HCT116 (cell line): ENCODE data around the gene SCFD2. TPM values are rescaled to one million over a fixed set of nuclear protein-coding genes. Genes with fewer than 3 reads are reported as not detected.

ENCODE experiments used
- ATAC-seq: fragments of 200-7000 bp; cut with Tn5 transposase; 2 replicates; pipeline ENCODE4 v1.9.1; 2020; ENCODE audit warnings: mild to moderate bottlenecking, moderate library complexity
- BruUV-seq: library from RNA; stranded (reverse); fragments of 400-500 nt; replicated peaks from 2 replicates; lab custom pipeline; 2021; lab: Mats Ljungman, UMichigan
- CTCF ChIA-PET: fragments of 300-600 bp; sonication (Branson Sonifier 250); formaldehyde crosslinking; loops from one replicate; lab custom pipeline; 2021; ENCODE audit warnings: antibody characterized with exemption; lab: Charles Lee
- POLR2A ChIA-PET: fragments of 300-600, 350-600 bp; sonication (Branson Sonifier 250); formaldehyde crosslinking; loops from one replicate; lab custom pipeline; 2021; ENCODE audit warnings: antibody characterized with exemption; lab: Charles Lee
- RAD21 ChIA-PET, 2 experiments: fragments of 300-600 bp; sonication (Branson Sonifier 250); formaldehyde crosslinking; loops; one replicate each; lab custom pipeline; 2023; ENCODE audit warnings: low total read pairs in 2 of 2; ENCODE audit not compliant: uncharacterized antibody in 2 of 2, unreplicated experiment in 2 of 2, low non-redundant PET in 1 of 2; lab: Charles Lee
- DNase-seq: peaks from one replicate; pipeline ENCODE4 v3.0.0-alpha.2; 2010; ENCODE audit warnings: low read depth, low spot score
- H2AFZ ChIP-seq: fragments of 200-600 bp; shearing (Covaris generic), sonication (generic); 2 replicates; pipeline ENCODE4 v1.6.1; 2017; ENCODE audit warnings: low read depth, mixed run types, mixed read lengths, antibody characterized with exemption, low read length; ENCODE audit not compliant: poor library complexity, severe bottlenecking
- H3K27ac ChIP-seq: 2 replicates; pipeline ENCODE4 v1.5.1; 2012; ENCODE audit warnings: low read depth, low read length
- H3K27me3 ChIP-seq: fragments of 200-600 bp; sonication (generic); 2 replicates; pipeline ENCODE4 v1.6.1; 2016; ENCODE audit warnings: mixed run types, low read length, mixed read lengths; ENCODE audit not compliant: insufficient read depth
- H3K36me3 ChIP-seq, 2 experiments: fragments of 200-500 bp in 1 of 2; fragments of 200-600 bp in 1 of 2; sonication (Bioruptor generic) in 1 of 2; sonication (generic) in 1 of 2; 2 replicates each; pipeline versions ENCODE4 v1.5.1 to v1.6.1; 2014 to 2016; ENCODE audit warnings: low read length in 2 of 2, inconsistent platforms in 1 of 2, mixed read lengths in 1 of 2, mixed run types in 1 of 2; ENCODE audit not compliant: insufficient read depth in 2 of 2, control insufficient read depth in 1 of 2
- H3K4me1 ChIP-seq, 2 experiments: fragments of 200-600 bp in 1 of 2; sonication (generic) in 1 of 2; 2 replicates each; pipeline versions ENCODE4 v1.5.1 to v1.6.1; 2012 to 2017; ENCODE audit warnings: low read length in 2 of 2, inconsistent platforms in 1 of 2, mild to moderate bottlenecking in 1 of 2, mixed read lengths in 1 of 2, mixed run types in 1 of 2, moderate library complexity in 1 of 2; ENCODE audit not compliant: insufficient read depth in 2 of 2, control insufficient read depth in 1 of 2
- H3K4me2 ChIP-seq: fragments of 200-600 bp; sonication (generic); 2 replicates; pipeline ENCODE4 v1.6.1; 2017; ENCODE audit warnings: mixed run types, low read length, mixed read lengths
- H3K4me3 ChIP-seq, 2 experiments: fragments of 200-600 bp in 1 of 2; sonication (generic) in 1 of 2; replicated peaks in 1 of 2; 2 replicates each; pipeline ENCODE4 v1.5.1; 2011 to 2016; ENCODE audit warnings: low read length in 2 of 2, control low read depth in 1 of 2, low read depth in 1 of 2, mild to moderate bottlenecking in 1 of 2, mixed read lengths in 1 of 2, mixed run types in 1 of 2
- H3K79me2 ChIP-seq: fragments of 200-600 bp; sonication (generic); 2 replicates; pipeline ENCODE4 v1.6.1; 2017; ENCODE audit warnings: mild to moderate bottlenecking, mixed run types, low read length, moderate library complexity, mixed read lengths; ENCODE audit not compliant: insufficient read depth
- H3K9ac ChIP-seq: fragments of 200-600 bp; sonication (generic); 2 replicates; pipeline ENCODE4 v1.6.1; 2016; ENCODE audit warnings: low read length, mixed read lengths
- H3K9me2 ChIP-seq: fragments of 200-600 bp; sonication (generic), shearing (Covaris generic); 2 replicates; pipeline ENCODE4 v1.6.1; 2017; ENCODE audit warnings: mixed run types, mild to moderate bottlenecking, moderate library complexity; ENCODE audit not compliant: insufficient read depth
- H3K9me3 ChIP-seq, 2 experiments: fragments of 200-500 bp in 1 of 2; fragments of 200-600 bp in 1 of 2; sonication (Bioruptor generic) in 1 of 2; sonication (generic) in 1 of 2; 2 replicates each; pipeline ENCODE4 v1.6.1; 2014 to 2017; ENCODE audit warnings: low read length in 2 of 2, mixed read lengths in 2 of 2, inconsistent platforms in 1 of 2, low read depth in 1 of 2, mild to moderate bottlenecking in 1 of 2, mixed run types in 1 of 2, moderate library complexity in 1 of 2; ENCODE audit not compliant: control insufficient read depth in 1 of 2, insufficient read depth in 1 of 2
- H4K20me1 ChIP-seq: fragments of 200-600 bp; sonication (generic), shearing (Covaris generic); 2 replicates; pipeline ENCODE4 v1.6.1; 2017; ENCODE audit warnings: mixed run types, mild to moderate bottlenecking, moderate library complexity; ENCODE audit not compliant: insufficient read depth
- ATF3 ChIP-seq: IDR thresholded peaks from 2 replicates; pipeline ENCODE4 v1.6.1; 2012
- CBX3 ChIP-seq: IDR thresholded peaks from 2 replicates; pipeline ENCODE4 v1.6.1; 2012; ENCODE audit warnings: low read depth
- CEBPB ChIP-seq: IDR thresholded peaks from 2 replicates; pipeline ENCODE4 v1.6.1; 2012; ENCODE audit warnings: low read depth
- ELF1 ChIP-seq: IDR thresholded peaks from 2 replicates; pipeline ENCODE4 v1.6.1; 2012; ENCODE audit warnings: low read depth, borderline replicate concordance
- EZH2phosphoT487 ChIP-seq: fragments of 200-600 bp; IDR thresholded peaks from 2 replicates; pipeline ENCODE4 v1.6.1; 2018; ENCODE audit warnings: antibody characterized with exemption, borderline replicate concordance
- RAD21 ChIP-seq: IDR thresholded peaks from 2 replicates; pipeline ENCODE4 v1.6.1; 2012; ENCODE audit warnings: low read depth, mild to moderate bottlenecking
- REST ChIP-seq: IDR thresholded peaks from 2 replicates; pipeline ENCODE4 v1.6.1; 2012; ENCODE audit warnings: low read depth
- TCF7L2 ChIP-seq: IDR thresholded peaks from 2 replicates; pipeline ENCODE4 v1.7.0; 2011; ENCODE audit warnings: borderline replicate concordance, inconsistent platforms; ENCODE audit not compliant: insufficient read depth, insufficient read length; ENCODE audit errors: extremely low read depth
- intact Hi-C: fragments of 100-400 bp; cut with micrococcal nuclease; formaldehyde crosslinking; loops from 2 replicates; pipeline ENCODE4 v1.10.0; 2022
- total RNA-seq: library from RNA; stranded (reverse); gene quantifications from one replicate; pipeline ENCODE4 v1.2.1, GENCODE V29; 2021; ENCODE audit not compliant: unreplicated experiment
- TF ChIP-seq, protein P1 (sequence below): IDR thresholded peaks from 2 replicates; pipeline ENCODE4 v1.6.1; 2011; ENCODE audit warnings: mild to moderate bottlenecking, low read length, moderate library complexity; ENCODE audit not compliant: insufficient replicate concordance; ENCODE audit errors: extremely low read depth

The SCFD2 gene
- total RNA-seq, 1 experiment from 2014 or later: 13.6 TPM

DNA sequence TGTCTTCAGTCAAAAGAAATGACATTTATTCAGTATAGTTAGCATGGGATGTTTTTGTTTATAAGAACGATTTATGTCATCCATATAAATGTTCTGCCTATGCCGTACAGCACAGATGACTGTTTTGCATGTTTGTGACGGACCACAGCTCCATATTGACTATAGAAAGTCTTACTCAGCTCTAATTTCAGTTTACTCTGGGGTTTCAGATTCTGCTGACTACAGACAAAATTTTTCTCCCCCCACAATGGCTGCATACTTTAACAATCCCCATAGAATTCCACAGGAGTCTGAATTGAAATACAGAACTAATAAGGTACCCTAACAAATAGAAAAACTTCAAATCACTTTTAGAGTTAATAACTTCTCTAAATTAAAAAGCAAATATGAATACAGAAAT is 191.0 kb downstream of the SCFD2 start:
- Histone ChIP-seq H3K4me2 (no peak overlapping the region), H3K4me3 (no peak overlapping the region), H3K4me1 (no peaks in the 10 kb centered on the region), H3K9me2 (no peaks in the 10 kb centered on the region), H3K9me3 (no peaks in the 10 kb centered on the region), H3K27ac (no peak overlapping the region), H3K36me3 (no peaks in the 10 kb centered on the region), H3K79me2 (no peaks in the 10 kb centered on the region), H2AFZ (no peak overlapping the region), H4K20me1 (no peaks in the 10 kb centered on the region), H3K9ac (no peak overlapping the region), H3K27me3 (no peaks in the 10 kb centered on the region)
- BruUV-seq: no TSS peak
- ATAC-seq: no peak
- no peak for DNase-seq
- intact Hi-C loops: no loop called here
- TF ChIP-seq RAD21: no peak
- TF ChIP-seq EZH2phosphoT487: no peak
- no peak for TF ChIP-seq REST
- TF ChIP-seq, protein P1, sequence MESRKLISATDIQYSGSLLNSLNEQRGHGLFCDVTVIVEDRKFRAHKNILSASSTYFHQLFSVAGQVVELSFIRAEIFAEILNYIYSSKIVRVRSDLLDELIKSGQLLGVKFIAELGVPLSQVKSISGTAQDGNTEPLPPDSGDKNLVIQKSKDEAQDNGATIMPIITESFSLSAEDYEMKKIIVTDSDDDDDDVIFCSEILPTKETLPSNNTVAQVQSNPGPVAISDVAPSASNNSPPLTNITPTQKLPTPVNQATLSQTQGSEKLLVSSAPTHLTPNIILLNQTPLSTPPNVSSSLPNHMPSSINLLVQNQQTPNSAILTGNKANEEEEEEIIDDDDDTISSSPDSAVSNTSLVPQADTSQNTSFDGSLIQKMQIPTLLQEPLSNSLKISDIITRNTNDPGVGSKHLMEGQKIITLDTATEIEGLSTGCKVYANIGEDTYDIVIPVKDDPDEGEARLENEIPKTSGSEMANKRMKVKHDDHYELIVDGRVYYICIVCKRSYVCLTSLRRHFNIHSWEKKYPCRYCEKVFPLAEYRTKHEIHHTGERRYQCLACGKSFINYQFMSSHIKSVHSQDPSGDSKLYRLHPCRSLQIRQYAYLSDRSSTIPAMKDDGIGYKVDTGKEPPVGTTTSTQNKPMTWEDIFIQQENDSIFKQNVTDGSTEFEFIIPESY: no peak
- TF ChIP-seq ATF3: no peak
- no peak for TF ChIP-seq TCF7L2
- TF ChIP-seq CBX3: no peak
- TF ChIP-seq CEBPB: no peak
- TF ChIP-seq ELF1: no peak
- POLR2A ChIA-PET: no interaction called here
- CTCF ChIA-PET: no interaction called here
- RAD21 ChIA-PET: no interaction called here
